Right lung (tissue), 5 donors: Measurements from ENCODE around the gene SPCS1. TPM values are rescaled to one million over a fixed set of nuclear protein-coding genes. Genes with fewer than 3 reads are reported as not detected.

Experiments
- DNase-seq, 2 donors: peaks; one replicate each; pipeline ENCODE4 v3.0.0-alpha.2; 2013
- polyA plus RNA-seq, 5 donors: library from polyadenylated mRNA; unstranded; fragments of 120-200 nt; gene quantifications; one replicate each; pipeline versions ENCODE4 v1.2.1 to v1.2.3, GENCODE V29; 2013; ENCODE audit warnings: inconsistent platforms in 1 of 5, low replicate concordance in 1 of 5; ENCODE audit not compliant: insufficient read length in 5 of 5, insufficient read depth in 1 of 5

Gene SPCS1
- polyA plus RNA-seq, 5 donors: 113 to 138 (median 123) TPM

GRCh38 chr3:52690560-52690959 is 15.3 kb upstream of the SPCS1 start:
- DNase-seq: no peak

- DNase-seq: no peak
Measured at GRCh38 chr3:52693071-52693470, 12.8 kb upstream of the SPCS1 start.

- no peak for DNase-seq
Measured at GRCh38 chr3:52694528-52695189, 11.2 kb upstream of the SPCS1 start.

- no peak for DNase-seq
Measured at GRCh38 chr3:52695798-52696671, 9.9 kb upstream of the SPCS1 start.

GRCh38 chr3:52696830-52697631 is 8.9 kb upstream of the SPCS1 start:
- DNase-seq: no peak

- no peak for DNase-seq
Measured at GRCh38 chr3:52697632-52697965, 8.3 kb upstream of the SPCS1 start.

GRCh38 chr3:52703341-52703740 is 2.6 kb upstream of the SPCS1 start:
- DNase-seq: no peak

- peak in 1 of 2 donors; percentile 10 for DNase-seq
Measured at GRCh38 chr3:52704611-52705437, 1.1 kb upstream of the SPCS1 start.

- DNase-seq: no peak
Measured at GRCh38 chr3:52705438-52705687, 543 bp upstream of the SPCS1 start.

GRCh38 chr3:52707585-52707984 is 1.7 kb downstream of the SPCS1 start:
- DNase-seq: no peak

GRCh38 chr3:52710512-52710911 is 4.6 kb downstream of the SPCS1 start:
- no peak for DNase-seq

GRCh38 chr3:52712291-52713212 is 6.6 kb downstream of the SPCS1 start:
- no peak for DNase-seq

GRCh38 chr3:52714335-52715302 is 8.7 kb downstream of the SPCS1 start:
- no peak for DNase-seq

- no peak for DNase-seq
Measured at GRCh38 chr3:52715714-52716305, 9.9 kb downstream of the SPCS1 start.

GRCh38 chr3:52719618-52720017 is 13.7 kb downstream of the SPCS1 start:
- no peak for DNase-seq

- no peak for DNase-seq
Measured at GRCh38 chr3:52721002-52721729, 15.3 kb downstream of the SPCS1 start.

GRCh38 chr3:52721730-52722008 is 15.8 kb downstream of the SPCS1 start:
- DNase-seq: no peak

GRCh38 chr3:52722491-52722890 is 16.6 kb downstream of the SPCS1 start:
- DNase-seq: no peak

- no peak for DNase-seq
Measured at GRCh38 chr3:52723935-52724334, 18.0 kb downstream of the SPCS1 start.
